GM21576 (cell line): ENCODE results near the gene ARHGAP18.

ENCODE experiments used
- ATAC-seq: cut with Tn5 transposase; IDR thresholded peaks from one replicate; pipeline ENCODE4 v1.9.1; 2021; ENCODE audit warnings: mild to moderate bottlenecking, moderate library complexity; ENCODE audit not compliant: unreplicated experiment

Gene ARHGAP18

GRCh38 chr6:129647044-129647443 lies 62.9 kb downstream of the ARHGAP18 start:
- ATAC-seq: peak; percentile 15

GRCh38 chr6:129646642-129647041 lies 63.3 kb downstream of the ARHGAP18 start:
- peak; percentile 88 for ATAC-seq

GRCh38 chr6:129645830-129646579 lies 64.0 kb downstream of the ARHGAP18 start:
- ATAC-seq: no peak

GRCh38 chr6:129645106-129645829 lies 64.7 kb downstream of the ARHGAP18 start:
- no peak for ATAC-seq

GRCh38 chr6:129644567-129645015 lies 65.4 kb downstream of the ARHGAP18 start:
- ATAC-seq: no peak

GRCh38 chr6:129643968-129644367 lies 66.0 kb downstream of the ARHGAP18 start:
- ATAC-seq: no peak

- no peak for ATAC-seq
Measured at GRCh38 chr6:129643176-129643575, 66.8 kb downstream of the ARHGAP18 start.

- no peak for ATAC-seq
Measured at GRCh38 chr6:129642322-129642721, 67.7 kb downstream of the ARHGAP18 start.

- ATAC-seq: no peak
Measured at GRCh38 chr6:129641344-129641743, 68.6 kb downstream of the ARHGAP18 start.

GRCh38 chr6:129638686-129639085 lies 71.3 kb downstream of the ARHGAP18 start:
- ATAC-seq: no peak

- ATAC-seq: no peak
Measured at GRCh38 chr6:129638055-129638684, 71.8 kb downstream of the ARHGAP18 start.

- no peak for ATAC-seq
Measured at GRCh38 chr6:129637340-129638054, 72.5 kb downstream of the ARHGAP18 start.

GRCh38 chr6:129635396-129636130 lies 74.4 kb downstream of the ARHGAP18 start:
- no peak for ATAC-seq

GRCh38 chr6:129634411-129635230 lies 75.4 kb downstream of the ARHGAP18 start:
- no peak for ATAC-seq

GRCh38 chr6:129633529-129633928 lies 76.4 kb downstream of the ARHGAP18 start:
- ATAC-seq: no peak

- no peak for ATAC-seq
Measured at GRCh38 chr6:129632172-129632613, 77.8 kb downstream of the ARHGAP18 start.

- ATAC-seq: no peak
Measured at GRCh38 chr6:129631070-129631469, 78.9 kb downstream of the ARHGAP18 start.

- no peak for ATAC-seq
Measured at GRCh38 chr6:129630596-129630995, 79.4 kb downstream of the ARHGAP18 start.

GRCh38 chr6:129628101-129628815 lies 81.7 kb downstream of the ARHGAP18 start:
- no peak for ATAC-seq
